GM21526 (cell line): ENCODE measurements around the gene MYO5C.
"Not testable (repeated sequence)": the region's sequence is repeated elsewhere in the genome, so short reads cannot be mapped to it uniquely, and the experiment has no call there.

Experiments used
- ATAC-seq: cut with Tn5 transposase; IDR thresholded peaks from one replicate; pipeline ENCODE4 v1.9.1; 2021; ENCODE audit warnings: moderate library complexity; ENCODE audit not compliant: unreplicated experiment, low FRiP score

Gene MYO5C

GRCh38 chr15:52183562-52184173 is 111.9 kb downstream of the MYO5C start:
- no peak for ATAC-seq

GRCh38 chr15:52181938-52182780 is 113.4 kb downstream of the MYO5C start:
- ATAC-seq: no peak

GRCh38 chr15:52180851-52181450 is 114.7 kb downstream of the MYO5C start:
- no peak for ATAC-seq

DNA sequence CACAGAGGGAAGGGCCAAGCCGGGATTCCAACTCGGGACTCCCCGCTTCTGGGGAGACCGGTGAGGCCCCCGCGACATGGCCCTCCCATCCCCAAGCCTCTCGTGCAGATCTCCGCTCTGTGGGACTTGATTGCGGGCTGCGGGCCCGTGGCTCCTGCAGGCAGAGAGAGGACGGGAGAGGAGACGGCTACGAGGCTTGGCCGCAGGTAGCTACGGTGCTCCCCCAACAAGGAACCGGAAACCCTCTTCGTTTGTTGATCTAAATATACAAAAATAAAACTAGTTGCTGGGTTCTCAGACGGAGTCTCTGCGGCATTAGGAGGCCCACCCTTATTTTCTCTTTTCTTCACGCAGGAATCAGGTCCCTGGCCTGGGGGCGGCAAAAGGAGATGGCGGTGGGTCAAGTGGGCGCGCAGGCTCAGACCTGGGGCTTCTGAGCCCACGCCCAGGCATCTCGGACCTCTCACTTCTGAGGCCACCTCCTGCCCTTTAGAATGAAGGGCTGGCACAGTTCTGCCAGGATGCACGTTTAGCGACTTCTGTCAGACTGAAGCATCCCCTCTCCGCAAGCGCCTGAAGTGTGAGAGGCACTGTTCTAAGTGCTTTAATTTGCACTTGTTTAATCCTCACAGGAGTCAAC is 115.3 kb downstream of the MYO5C start:
- ATAC-seq: peak; percentile 28

- peak; percentile 86 for ATAC-seq
Measured at GRCh38 chr15:52179278-52180195, 116.1 kb downstream of the MYO5C start.

GRCh38 chr15:52178765-52179164 is 116.8 kb downstream of the MYO5C start:
- ATAC-seq: no peak

- ATAC-seq: no peak
Measured at GRCh38 chr15:52172869-52173268, 122.7 kb downstream of the MYO5C start.

GRCh38 chr15:52171807-52172206 is 123.8 kb downstream of the MYO5C start:
- ATAC-seq: no peak

DNA sequence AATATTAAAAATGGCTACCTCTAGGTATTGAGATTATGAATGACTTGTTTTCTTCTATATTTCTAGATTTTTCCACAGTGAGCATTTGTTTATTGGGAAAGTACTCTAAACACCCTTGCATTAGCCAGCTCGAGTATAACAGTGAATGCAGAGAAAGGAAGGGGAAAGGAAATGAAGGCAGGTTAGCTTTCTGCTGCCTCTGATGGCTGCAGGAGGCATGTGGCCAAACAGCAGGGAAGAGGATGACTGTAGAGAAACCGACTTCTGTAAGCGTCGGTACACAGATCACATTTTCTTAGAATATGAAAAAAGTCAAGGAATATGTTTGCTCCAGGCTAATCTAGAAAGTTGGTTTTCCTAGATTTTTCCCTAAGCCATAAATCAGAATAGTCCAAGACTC is 124.2 kb downstream of the MYO5C start:
- no peak for ATAC-seq

DNA sequence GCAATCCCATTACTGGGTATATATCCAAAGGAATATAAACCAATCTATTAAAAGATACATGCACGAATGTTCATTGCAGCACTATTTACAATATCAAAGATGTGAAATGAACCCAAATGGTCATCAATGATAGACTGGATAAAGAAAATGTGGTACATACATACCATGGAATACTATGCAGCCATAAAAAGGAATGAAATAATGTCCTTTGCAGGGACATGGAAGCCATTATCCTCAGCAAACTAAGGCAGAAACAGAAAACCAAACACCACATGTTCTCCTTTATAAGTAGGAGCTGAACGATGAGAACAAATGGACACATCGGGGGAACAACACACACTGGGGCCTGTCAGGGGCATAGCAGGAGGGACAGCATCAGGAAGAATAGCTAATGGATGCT is 125.4 kb downstream of the MYO5C start:
- ATAC-seq: not testable (repeated sequence)

DNA sequence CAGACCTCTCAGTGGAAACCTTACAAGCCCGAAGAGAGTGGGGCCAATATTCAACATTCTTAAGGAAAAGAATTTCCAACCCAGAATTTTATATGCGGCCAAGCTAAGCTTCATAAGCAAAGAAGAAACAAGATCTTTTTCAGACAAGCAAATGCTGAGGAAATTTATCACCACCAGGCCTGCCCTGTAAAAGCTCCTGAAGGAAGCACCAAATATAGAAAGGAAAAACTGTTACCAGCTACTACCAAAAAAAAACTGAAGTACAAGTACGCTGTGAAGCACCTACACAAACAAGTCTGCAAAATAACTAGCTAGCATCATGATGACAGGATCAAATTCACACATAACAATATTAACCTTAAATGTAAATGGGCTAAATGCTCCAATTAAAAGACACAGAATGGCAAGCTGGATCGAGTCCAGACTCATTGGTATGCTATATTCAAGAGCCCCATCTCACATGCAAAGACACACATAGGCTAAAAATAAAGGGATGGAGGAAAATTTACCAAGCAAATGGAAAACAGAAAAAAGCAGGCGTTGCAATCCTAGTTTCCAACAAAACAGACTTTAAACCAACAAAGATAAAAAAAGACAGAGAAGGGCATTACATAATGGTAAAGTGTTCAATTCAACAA is 130.0 kb downstream of the MYO5C start:
- not testable (repeated sequence) for ATAC-seq

DNA sequence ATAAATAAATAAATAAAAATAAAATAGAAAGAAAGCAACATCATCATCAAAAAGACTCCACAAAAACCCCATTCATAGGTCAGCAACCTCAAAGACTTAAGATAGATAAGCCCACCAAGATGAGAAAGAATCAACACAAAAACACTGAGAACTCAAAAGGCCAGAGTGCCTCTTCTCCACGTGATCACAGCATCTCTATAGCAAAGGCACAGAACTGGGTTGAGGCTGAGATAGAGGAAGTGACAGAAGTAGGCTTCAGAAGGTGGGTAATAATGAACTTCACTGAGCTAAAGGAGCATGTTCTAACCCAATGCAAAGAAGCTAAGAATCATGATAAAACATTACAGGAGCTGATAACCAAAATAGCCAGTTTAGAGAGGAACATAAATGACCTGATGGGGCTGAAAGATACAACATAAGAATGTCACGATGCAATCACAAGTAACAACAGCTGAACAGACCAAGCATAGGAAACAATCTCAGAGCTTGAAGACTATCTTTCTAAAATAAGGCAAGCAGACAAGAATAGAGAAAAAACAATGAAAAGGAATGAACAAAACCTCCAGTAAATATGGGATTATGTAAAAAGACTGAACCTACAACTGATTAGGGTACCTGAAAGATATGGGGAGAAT is 130.9 kb downstream of the MYO5C start:
- no peak for ATAC-seq

DNA sequence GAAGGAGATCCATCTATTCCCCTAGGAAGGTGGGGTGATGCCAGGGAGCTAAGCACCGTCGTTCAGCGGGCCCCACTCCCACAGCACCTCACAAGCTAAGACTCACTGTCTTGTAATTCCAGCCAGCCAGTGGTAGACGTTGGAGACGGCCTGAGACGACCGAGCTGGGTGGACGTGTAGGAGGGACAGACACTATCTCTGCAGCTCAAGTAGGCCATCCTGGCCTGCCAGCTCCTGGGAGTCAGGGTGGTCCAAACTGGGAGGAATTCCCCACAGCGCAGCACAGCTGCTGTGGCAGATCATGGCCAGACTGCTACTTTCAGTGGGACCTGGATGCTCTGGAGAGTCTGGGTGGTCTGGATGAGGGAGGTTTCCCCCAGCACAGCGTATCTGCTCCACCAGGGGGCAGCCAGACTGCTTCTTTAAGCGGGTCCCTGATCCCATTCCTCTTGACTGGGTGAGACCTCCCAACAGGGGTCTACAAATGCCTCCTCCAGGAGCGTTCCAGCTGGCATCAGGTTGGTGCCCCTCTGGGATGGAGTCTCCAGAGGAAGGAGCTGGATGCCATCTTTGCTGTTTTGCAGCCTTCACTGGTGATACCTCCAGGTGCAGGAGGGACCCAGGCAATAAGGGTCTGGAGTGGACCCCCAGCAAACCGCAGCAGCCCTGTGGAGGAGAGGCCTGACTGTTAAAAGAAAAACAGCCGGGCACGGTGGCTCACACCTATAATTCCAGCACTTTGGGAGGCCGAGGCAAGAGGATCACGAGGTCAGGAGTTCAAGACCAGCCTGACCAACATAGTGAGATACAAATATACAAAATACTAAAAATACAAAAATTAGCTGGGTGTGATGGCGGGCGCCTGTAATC is 132.0 kb downstream of the MYO5C start:
- no peak for ATAC-seq

DNA sequence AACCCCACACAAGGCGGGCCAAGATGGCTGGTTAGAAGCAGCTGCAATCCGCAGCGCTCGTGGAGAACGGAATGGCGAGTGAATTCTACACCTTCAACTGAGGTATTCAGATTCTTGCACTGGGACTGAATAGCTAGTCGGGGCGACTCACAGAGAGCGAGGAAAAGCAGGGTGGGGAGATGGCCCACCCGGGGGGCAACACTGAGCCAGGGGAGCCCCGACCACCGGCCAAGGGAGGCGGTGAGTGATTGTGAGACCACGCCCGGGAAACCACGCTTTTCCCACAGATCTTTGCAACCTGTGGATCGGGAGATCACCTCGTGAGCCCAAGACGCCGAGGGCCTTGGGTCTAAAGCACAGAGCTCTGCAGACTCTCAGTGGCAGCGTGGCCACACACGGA is 132.7 kb downstream of the MYO5C start:
- no peak for ATAC-seq

DNA sequence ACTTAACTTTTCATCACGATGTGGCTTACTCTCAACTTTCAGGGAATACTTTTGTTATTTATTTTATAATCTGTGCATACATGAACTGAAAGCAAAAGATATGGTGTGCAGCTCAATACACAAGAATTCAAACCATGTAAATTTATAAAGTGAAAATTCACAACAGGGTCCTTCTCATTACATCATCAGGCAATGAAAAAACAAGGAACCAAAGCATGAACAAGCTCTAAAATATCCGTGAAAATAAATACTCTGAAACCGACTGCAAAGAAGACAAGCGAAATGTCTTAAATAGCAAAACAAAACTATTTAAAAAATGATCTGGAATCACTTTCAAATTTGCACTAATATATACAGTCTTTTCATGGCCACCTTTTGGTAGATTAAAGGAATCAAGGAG is 133.3 kb downstream of the MYO5C start:
- ATAC-seq: no peak

GRCh38 chr15:52161406-52161966 is 134.1 kb downstream of the MYO5C start:
- ATAC-seq: no peak

GRCh38 chr15:52159645-52160044 is 136.0 kb downstream of the MYO5C start:
- ATAC-seq: no peak
